Measurements from ENCODE around the gene STARD3NL.
"Not testable (repeated sequence)": the region's sequence is repeated elsewhere in the genome, so short reads cannot be mapped to it uniquely, and the experiment has no call there.

STARD3NL gene

DNA sequence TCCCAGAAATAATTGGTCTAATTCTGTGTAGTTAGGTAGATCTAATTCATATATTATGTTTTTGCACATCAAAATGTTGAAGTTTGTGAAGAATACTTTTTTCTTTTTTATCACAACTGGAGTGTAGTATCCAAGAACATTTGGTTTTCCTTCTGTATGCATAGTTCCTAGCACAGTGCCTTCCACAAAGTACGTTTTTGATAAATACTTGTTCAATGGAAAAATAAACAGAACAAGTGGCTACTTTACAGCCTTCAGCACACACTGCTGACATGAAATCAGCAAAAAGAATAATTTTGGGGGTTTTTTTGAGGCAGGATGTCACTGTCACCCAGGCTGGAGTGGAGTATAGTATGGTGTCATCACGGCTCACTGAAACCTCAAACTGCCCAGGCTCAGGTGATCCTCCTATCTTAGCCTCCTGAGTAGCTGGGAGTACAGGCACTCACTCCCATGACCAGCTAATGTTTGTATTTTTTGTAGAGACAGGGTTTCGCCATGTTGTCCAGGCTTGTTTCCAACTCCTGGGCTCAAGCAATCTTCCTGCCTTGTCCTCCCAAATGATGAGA lies 67.4 kb downstream of the STARD3NL start:
- TF ChIP-seq, protein P1, sequence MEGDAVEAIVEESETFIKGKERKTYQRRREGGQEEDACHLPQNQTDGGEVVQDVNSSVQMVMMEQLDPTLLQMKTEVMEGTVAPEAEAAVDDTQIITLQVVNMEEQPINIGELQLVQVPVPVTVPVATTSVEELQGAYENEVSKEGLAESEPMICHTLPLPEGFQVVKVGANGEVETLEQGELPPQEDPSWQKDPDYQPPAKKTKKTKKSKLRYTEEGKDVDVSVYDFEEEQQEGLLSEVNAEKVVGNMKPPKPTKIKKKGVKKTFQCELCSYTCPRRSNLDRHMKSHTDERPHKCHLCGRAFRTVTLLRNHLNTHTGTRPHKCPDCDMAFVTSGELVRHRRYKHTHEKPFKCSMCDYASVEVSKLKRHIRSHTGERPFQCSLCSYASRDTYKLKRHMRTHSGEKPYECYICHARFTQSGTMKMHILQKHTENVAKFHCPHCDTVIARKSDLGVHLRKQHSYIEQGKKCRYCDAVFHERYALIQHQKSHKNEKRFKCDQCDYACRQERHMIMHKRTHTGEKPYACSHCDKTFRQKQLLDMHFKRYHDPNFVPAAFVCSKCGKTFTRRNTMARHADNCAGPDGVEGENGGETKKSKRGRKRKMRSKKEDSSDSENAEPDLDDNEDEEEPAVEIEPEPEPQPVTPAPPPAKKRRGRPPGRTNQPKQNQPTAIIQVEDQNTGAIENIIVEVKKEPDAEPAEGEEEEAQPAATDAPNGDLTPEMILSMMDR (IDR thresholded peaks at IDR 0.05; ENCODE audit: borderline replicate concordance, extremely low read depth, low read length, poor library complexity, severe bottlenecking): no peak
- no peak for TF ChIP-seq EZH2 (IDR thresholded peaks at IDR 0.05; ENCODE audit: borderline replicate concordance, low read depth, low read length, severe bottlenecking)
- H3K27ac ChIP-seq (ENCODE audit: low read length): no peak overlapping the region
- no peak overlapping the region for H3K4me3 ChIP-seq (ENCODE audit: low read depth in 1 of 2, low read length in 2 of 2)
- peaks cover 4% of the 10 kb centered on the region; the same call in 1 of the 2 replicates for H3K4me1 ChIP-seq (ENCODE audit: insufficient read depth, low read length)
- no peaks in the 10 kb centered on the region for H3K9me3 ChIP-seq (ENCODE audit: insufficient read depth, low read length, severe bottlenecking)
- DNase-seq (no peak), ATAC-seq (ENCODE audit: insufficient read depth, low read depth) (no peak; the same call in 2 of the 3 replicates)
- no peaks in the 10 kb centered on the region for H3K27me3 ChIP-seq (ENCODE audit: insufficient read depth, low read length, poor library complexity)
- H3K79me2 ChIP-seq (ENCODE audit: insufficient read depth, low read length): no peaks in the 10 kb centered on the region
- peaks cover 51% of the 10 kb centered on the region for H3K36me3 ChIP-seq (ENCODE audit: insufficient read depth, low read length)
- no peak overlapping the region for H2AFZ ChIP-seq (ENCODE audit: low read depth, low read length)
- no peak overlapping the region for H3K9ac ChIP-seq (ENCODE audit: low read depth, low read length)
- no peaks in the 10 kb centered on the region for H4K20me1 ChIP-seq (ENCODE audit: insufficient read depth, low read length)
- no peak overlapping the region for H3K4me2 ChIP-seq (ENCODE audit: insufficient read depth, low read length)

DNA sequence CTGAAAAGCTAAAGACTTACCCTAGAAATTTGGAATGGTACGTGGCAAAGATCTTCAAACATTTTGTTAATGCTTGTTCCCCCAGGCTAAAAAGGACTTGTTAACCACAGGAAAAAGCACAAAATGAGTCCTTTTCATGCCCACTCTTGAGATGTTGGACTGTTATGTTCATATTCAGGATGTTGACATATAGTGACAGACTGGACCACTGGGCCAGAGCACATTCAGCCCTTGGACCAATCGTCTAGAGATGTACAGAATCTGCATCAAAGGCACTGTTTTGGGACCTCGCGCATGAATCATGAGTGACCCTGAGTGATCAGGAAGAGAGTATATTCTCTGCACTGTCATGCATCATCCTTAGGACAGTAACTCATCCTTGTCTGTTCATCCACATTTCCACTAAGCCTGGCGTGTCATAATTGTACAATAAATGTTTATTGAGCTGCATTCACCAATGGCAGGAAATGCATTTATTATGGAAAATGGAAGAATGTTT lies 70.1 kb downstream of the STARD3NL start:
- ATAC-seq (ENCODE audit: insufficient read depth, low read depth): no peak
- no peak overlapping the region for H3K4me2 ChIP-seq (ENCODE audit: insufficient read depth, low read length)
- no peak overlapping the region for H2AFZ ChIP-seq (ENCODE audit: low read depth, low read length)

DNA sequence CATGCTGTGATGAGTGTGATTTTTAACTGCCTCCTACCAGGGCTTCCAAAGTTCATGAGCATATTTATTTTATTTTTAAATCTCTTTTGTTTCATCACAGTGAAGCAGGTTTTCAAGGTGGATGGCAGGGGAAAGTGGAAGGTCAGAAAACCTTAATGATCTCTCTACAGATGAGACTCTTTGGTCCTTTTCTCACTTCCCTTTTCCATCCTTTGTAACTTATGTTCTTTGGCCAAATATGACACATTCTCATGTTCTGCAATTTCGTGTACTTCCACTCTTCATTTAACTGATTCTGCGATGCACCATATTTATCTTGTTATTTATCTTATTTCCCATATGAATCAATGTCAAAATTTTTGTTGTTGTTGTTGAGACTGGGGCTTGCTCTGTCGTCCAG lies 71.8 kb downstream of the STARD3NL start:
- not testable (repeated sequence) for H3K27me3 ChIP-seq (ENCODE audit: insufficient read depth, low read length, poor library complexity); H3K27ac ChIP-seq (ENCODE audit: low read length); H3K9me3 ChIP-seq (ENCODE audit: insufficient read depth, low read length, severe bottlenecking); H2AFZ ChIP-seq (ENCODE audit: low read depth, low read length); H3K9ac ChIP-seq (ENCODE audit: low read depth, low read length); H4K20me1 ChIP-seq (ENCODE audit: insufficient read depth, low read length); H3K4me3 ChIP-seq (ENCODE audit: low read depth in 1 of 2, low read length in 2 of 2); ATAC-seq (ENCODE audit: insufficient read depth, low read depth); DNase-seq
- Histone ChIP-seq H3K4me1 (ENCODE audit: insufficient read depth, low read length) (peaks cover 15% of the 10 kb centered on the region; the same call in 1 of the 2 replicates), H3K79me2 (ENCODE audit: insufficient read depth, low read length) (peaks cover 15% of the 10 kb centered on the region), H3K36me3 (ENCODE audit: insufficient read depth, low read length) (peaks cover 32% of the 10 kb centered on the region), H3K4me2 (ENCODE audit: insufficient read depth, low read length) (peak overlapping the region; percentile 17; the same call in 1 of the 2 replicates)

More for the DNA sequence above, 70.1 kb downstream of the STARD3NL start:
- H3K4me3 ChIP-seq (ENCODE audit: low read depth in 1 of 2, low read length in 2 of 2): no peak overlapping the region
- H3K4me1 ChIP-seq (ENCODE audit: insufficient read depth, low read length): peaks cover 15% of the 10 kb centered on the region; the same call in 1 of the 2 replicates
- peaks cover 14% of the 10 kb centered on the region for H3K79me2 ChIP-seq (ENCODE audit: insufficient read depth, low read length)
- H3K36me3 ChIP-seq (ENCODE audit: insufficient read depth, low read length): peaks cover 39% of the 10 kb centered on the region
- no peak for DNase-seq
- H3K9me3 ChIP-seq (ENCODE audit: insufficient read depth, low read length, severe bottlenecking): no peaks in the 10 kb centered on the region
- H4K20me1 ChIP-seq (ENCODE audit: insufficient read depth, low read length): no peaks in the 10 kb centered on the region
- no peaks in the 10 kb centered on the region for H3K27me3 ChIP-seq (ENCODE audit: insufficient read depth, low read length, poor library complexity)
- no peak overlapping the region for H3K9ac ChIP-seq (ENCODE audit: low read depth, low read length)
- TF ChIP-seq, protein P1 (IDR thresholded peaks at IDR 0.05; ENCODE audit: borderline replicate concordance, extremely low read depth, low read length, poor library complexity, severe bottlenecking): no peak
- TF ChIP-seq EZH2 (IDR thresholded peaks at IDR 0.05; ENCODE audit: borderline replicate concordance, low read depth, low read length, severe bottlenecking): no peak
- H3K27ac ChIP-seq (ENCODE audit: low read length): no peak overlapping the region; the same call in 1 of the 2 replicates

DNA sequence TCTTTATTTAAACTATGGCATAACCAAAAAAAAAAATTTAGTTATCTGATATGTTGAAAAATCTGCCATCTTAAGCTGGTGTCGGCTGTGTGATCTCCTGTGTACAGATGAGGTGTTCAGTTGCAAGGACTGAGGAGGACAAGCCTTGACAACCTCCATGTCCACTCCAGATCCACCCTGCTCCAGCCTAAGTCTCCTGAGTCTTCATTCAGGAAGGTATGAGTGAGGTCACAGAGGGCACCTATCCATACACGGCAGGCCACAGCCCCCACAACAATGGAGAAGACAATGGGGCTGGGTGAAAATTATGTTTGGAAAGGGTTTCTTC lies 79.3 kb downstream of the STARD3NL start:
- Histone ChIP-seq H3K36me3 (ENCODE audit: insufficient read depth, low read length) (no peaks in the 10 kb centered on the region), H4K20me1 (ENCODE audit: insufficient read depth, low read length) (no peaks in the 10 kb centered on the region), H3K79me2 (ENCODE audit: insufficient read depth, low read length) (peaks cover 5% of the 10 kb centered on the region), H3K4me1 (ENCODE audit: insufficient read depth, low read length) (peaks cover 5% of the 10 kb centered on the region; the same call in 1 of the 2 replicates), H2AFZ (ENCODE audit: low read depth, low read length) (no peak overlapping the region), H3K4me2 (ENCODE audit: insufficient read depth, low read length) (no peak overlapping the region), H3K27ac (ENCODE audit: low read length) (no peak overlapping the region), H3K9me3 (ENCODE audit: insufficient read depth, low read length, severe bottlenecking) (no peaks in the 10 kb centered on the region), H3K9ac (ENCODE audit: low read depth, low read length) (no peak overlapping the region), H3K27me3 (ENCODE audit: insufficient read depth, low read length, poor library complexity) (no peaks in the 10 kb centered on the region), H3K4me3 (ENCODE audit: low read depth in 1 of 2, low read length in 2 of 2) (no peak overlapping the region)
- no peak for TF ChIP-seq EZH2 (IDR thresholded peaks at IDR 0.05; ENCODE audit: borderline replicate concordance, low read depth, low read length, severe bottlenecking)
- TF ChIP-seq, protein P1 (IDR thresholded peaks at IDR 0.05; ENCODE audit: borderline replicate concordance, extremely low read depth, low read length, poor library complexity, severe bottlenecking): no peak
- ATAC-seq (ENCODE audit: insufficient read depth, low read depth) (no peak), DNase-seq (no peak)

DNA sequence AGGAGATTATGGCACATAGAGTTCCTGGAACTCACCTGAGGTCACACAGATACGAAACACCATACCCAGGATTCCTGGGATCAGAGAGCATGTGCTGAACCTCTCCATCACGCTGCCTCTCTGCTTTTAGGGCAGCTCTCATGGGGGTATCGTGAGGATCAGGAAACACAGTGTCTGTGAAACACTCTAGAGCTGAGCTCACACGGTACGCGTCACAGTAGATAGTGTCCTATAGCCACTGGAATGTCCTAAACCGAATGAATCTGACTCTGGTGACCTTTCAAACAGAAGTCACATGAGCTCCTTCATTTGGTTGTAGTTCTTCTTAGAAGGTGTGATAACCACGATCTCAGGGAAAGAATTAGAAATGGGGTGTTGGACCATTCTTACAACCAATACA lies 81.1 kb downstream of the STARD3NL start:
- not testable (repeated sequence) for H3K9ac ChIP-seq (ENCODE audit: low read depth, low read length); DNase-seq; H3K4me2 ChIP-seq (ENCODE audit: insufficient read depth, low read length); H4K20me1 ChIP-seq (ENCODE audit: insufficient read depth, low read length); H3K79me2 ChIP-seq (ENCODE audit: insufficient read depth, low read length); H3K36me3 ChIP-seq (ENCODE audit: insufficient read depth, low read length); H2AFZ ChIP-seq (ENCODE audit: low read depth, low read length); H3K9me3 ChIP-seq (ENCODE audit: insufficient read depth, low read length, severe bottlenecking); H3K27ac ChIP-seq (ENCODE audit: low read length); ATAC-seq (ENCODE audit: insufficient read depth, low read depth); H3K4me3 ChIP-seq (ENCODE audit: low read depth in 1 of 2, low read length in 2 of 2); H3K27me3 ChIP-seq (ENCODE audit: insufficient read depth, low read length, poor library complexity); H3K4me1 ChIP-seq (ENCODE audit: insufficient read depth, low read length)

DNA sequence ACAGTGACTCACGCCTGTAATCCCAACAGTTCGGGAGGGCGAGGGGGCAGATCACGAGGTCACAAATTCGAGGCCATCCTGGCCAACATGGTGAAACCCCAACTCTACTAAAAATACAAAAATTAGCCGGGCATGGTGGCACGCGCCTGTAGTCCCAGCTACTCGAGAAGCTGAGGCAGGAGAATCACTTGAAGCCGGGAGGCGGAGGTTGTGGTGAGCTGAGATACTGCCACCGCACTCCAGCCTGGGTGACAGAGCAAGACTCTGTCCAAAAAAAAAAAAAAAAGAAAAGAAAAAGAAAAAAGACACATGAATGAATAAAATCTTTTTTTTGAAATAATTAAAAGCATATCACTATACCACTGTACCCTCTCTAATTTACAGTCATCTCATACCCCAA lies 83.6 kb downstream of the STARD3NL start:
- H3K79me2 ChIP-seq (ENCODE audit: insufficient read depth, low read length); H3K27me3 ChIP-seq (ENCODE audit: insufficient read depth, low read length, poor library complexity); H2AFZ ChIP-seq (ENCODE audit: low read depth, low read length); ATAC-seq (ENCODE audit: insufficient read depth, low read depth); H4K20me1 ChIP-seq (ENCODE audit: insufficient read depth, low read length); H3K9ac ChIP-seq (ENCODE audit: low read depth, low read length); H3K9me3 ChIP-seq (ENCODE audit: insufficient read depth, low read length, severe bottlenecking); DNase-seq; H3K36me3 ChIP-seq (ENCODE audit: insufficient read depth, low read length); H3K27ac ChIP-seq (ENCODE audit: low read length); H3K4me2 ChIP-seq (ENCODE audit: insufficient read depth, low read length); H3K4me1 ChIP-seq (ENCODE audit: insufficient read depth, low read length); H3K4me3 ChIP-seq (ENCODE audit: low read depth in 1 of 2, low read length in 2 of 2): not testable (repeated sequence)
